Ishikawa (cell line): ENCODE measurements around the gene RASIP1.

Experiments
- EGR1 ChIP-seq: IDR thresholded peaks from 2 replicates; pipeline ENCODE4 v1.6.1; 2012
- TAF1 ChIP-seq: IDR thresholded peaks from 2 replicates; pipeline ENCODE4 v1.6.1; 2012; ENCODE audit warnings: low read depth, mild to moderate bottlenecking
- TF ChIP-seq, protein P1 (sequence below): IDR thresholded peaks from 2 replicates; pipeline ENCODE4 v1.6.1; 2012
- TF ChIP-seq, protein P2 (sequence below): IDR thresholded peaks from 2 replicates; pipeline ENCODE4 v1.6.1; 2012; ENCODE audit warnings: low read depth, mild to moderate bottlenecking

DNA sequence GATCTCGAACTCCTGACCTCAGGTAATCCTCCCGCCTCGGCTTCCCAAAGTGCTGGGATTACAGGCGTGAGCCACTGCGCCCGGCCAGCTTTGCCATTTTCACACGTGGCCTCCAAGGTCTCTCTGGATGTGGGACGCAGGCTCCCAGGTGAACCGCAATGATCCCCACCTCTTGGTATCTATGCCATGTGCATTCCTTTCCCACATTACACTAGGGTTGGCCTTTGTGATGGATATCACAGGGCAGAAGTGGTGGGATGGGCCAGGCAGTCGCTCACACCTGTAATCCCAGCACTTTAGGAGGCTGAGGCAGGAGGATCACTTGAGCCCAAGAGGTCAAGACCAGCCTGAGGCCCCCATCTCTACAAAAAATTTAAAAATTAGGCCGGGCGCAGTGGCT is 37.3 kb upstream of the RASIP1 start:
- TF ChIP-seq, protein P1, sequence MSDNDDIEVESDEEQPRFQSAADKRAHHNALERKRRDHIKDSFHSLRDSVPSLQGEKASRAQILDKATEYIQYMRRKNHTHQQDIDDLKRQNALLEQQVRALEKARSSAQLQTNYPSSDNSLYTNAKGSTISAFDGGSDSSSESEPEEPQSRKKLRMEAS: no peak
- TF ChIP-seq, protein P2, sequence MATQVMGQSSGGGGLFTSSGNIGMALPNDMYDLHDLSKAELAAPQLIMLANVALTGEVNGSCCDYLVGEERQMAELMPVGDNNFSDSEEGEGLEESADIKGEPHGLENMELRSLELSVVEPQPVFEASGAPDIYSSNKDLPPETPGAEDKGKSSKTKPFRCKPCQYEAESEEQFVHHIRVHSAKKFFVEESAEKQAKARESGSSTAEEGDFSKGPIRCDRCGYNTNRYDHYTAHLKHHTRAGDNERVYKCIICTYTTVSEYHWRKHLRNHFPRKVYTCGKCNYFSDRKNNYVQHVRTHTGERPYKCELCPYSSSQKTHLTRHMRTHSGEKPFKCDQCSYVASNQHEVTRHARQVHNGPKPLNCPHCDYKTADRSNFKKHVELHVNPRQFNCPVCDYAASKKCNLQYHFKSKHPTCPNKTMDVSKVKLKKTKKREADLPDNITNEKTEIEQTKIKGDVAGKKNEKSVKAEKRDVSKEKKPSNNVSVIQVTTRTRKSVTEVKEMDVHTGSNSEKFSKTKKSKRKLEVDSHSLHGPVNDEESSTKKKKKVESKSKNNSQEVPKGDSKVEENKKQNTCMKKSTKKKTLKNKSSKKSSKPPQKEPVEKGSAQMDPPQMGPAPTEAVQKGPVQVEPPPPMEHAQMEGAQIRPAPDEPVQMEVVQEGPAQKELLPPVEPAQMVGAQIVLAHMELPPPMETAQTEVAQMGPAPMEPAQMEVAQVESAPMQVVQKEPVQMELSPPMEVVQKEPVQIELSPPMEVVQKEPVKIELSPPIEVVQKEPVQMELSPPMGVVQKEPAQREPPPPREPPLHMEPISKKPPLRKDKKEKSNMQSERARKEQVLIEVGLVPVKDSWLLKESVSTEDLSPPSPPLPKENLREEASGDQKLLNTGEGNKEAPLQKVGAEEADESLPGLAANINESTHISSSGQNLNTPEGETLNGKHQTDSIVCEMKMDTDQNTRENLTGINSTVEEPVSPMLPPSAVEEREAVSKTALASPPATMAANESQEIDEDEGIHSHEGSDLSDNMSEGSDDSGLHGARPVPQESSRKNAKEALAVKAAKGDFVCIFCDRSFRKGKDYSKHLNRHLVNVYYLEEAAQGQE: no peak
- TF ChIP-seq TAF1: no peak
- no peak for TF ChIP-seq EGR1
